GM21723 (cell line): Measurements from ENCODE around the gene NTN4.
"Not testable (repeated sequence)": the region's sequence is repeated elsewhere in the genome, so short reads cannot be mapped to it uniquely, and the experiment has no call there.

Source experiments
- ATAC-seq: cut with Tn5 transposase; IDR thresholded peaks from one replicate; pipeline ENCODE4 v1.9.1; 2021; ENCODE audit warnings: mild to moderate bottlenecking, moderate library complexity; ENCODE audit not compliant: unreplicated experiment

Gene NTN4

GRCh38 chr12:95629392-95629791, 161.2 kb downstream of the NTN4 start:
- ATAC-seq, result no peak

DNA sequence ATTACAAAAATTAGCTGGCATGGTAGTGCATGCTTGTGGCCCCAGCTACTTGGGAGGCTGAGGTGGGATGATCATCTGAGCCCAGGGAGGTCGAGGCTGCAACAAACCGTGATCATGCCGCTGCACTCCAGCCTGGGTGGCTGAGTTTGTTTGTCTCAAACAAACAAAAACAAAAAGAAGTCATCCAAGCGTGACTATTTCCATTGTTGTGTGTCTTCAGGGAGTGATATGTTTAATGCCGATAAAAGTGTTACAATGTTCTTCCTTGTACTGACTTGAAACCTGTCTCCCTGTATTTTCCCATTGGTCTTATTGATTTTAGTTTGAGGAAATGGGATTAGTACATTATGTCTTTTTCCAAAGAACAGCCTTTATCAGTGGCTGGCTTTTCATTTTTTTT, 163.7 kb downstream of the NTN4 start:
- ATAC-seq, result no peak

DNA sequence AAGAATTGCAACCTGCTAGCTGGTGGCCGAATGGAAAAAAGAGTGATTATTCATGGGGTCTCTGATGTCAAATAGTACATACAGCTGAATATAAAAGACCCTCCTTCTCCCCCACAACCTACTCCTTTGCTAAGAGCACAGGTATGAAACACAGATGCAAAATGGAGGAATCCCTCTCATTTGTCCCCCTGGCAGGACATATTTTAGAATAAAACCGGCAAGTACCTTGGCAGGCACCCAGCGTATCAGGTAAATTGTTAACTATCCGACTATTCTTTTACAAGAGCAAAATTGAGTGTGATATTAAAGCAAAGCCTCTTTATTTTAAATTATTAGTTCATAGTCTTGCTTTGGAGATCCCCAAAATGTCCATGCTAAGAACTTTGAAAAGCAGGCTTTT, 165.6 kb downstream of the NTN4 start:
- no peak for ATAC-seq

DNA sequence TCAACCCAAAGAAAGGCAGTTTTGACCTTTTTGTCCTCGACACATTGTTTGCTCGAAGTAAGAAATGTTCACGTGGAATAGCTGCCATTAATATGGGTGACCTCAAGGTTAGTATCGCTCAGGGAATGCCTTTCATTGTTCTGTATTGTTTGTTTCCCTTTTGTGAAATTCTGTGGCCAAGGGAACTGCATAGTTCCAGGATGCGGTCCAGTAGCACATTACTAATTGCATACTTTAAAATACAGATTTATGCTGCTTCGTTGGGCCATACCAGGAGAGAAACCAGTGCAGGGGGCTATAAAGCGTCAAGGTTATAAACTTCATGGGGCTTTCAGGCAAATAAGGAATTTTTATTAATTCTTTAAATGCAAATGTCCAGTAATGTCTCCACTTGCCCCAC, 166.0 kb downstream of the NTN4 start:
- ATAC-seq, result no peak

DNA sequence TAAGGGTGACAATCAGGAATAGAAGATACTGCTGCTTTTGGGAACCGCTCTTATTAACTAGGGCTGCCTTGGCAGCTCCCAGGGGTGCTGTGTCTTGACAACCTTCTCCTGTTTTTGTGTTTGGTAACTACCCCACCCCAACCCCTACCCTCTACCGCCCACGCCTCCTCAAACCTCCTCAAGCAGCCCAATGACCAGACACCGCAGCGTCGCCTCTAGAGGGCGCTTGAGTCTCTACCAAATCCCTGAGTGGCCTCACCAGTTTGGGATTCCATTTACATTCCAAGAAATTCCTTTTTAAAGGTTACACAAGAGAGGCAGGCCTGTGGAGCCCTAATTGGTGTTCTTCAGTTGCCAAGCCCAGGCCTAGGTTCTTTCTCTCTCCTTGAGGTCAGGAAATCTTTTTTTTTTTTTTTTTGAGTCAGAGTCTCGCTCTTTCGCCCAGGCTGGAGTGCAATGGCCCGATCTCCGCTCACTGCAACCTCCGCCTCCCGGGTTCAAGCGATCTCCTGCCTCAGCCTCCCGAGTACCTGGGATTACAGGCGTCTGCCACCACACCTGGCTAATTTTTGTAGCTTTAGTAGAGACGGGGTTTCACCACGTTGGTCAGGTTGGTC, 166.9 kb downstream of the NTN4 start:
- no peak for ATAC-seq

DNA sequence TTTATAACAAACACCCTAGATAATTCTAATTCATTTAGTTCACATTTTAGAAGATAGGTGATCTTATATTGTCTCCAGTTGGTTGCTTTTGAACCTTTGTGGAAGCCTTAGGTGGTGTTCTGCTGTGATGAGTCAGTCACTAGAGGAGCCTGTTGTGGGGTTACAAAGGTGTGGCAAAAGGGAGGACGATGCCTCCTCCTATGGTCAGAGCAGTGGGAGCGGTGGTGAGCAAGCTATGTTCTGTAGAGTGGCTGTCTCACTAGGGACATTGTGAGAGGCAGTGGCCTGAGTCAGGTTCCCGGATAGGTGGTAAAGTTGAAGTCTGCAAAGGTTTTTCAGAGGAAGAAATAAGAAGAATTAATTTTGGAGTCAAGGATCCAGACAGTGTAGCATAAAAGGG, 167.7 kb downstream of the NTN4 start:
- ATAC-seq, result no peak

- no peak for ATAC-seq
Measured at GRCh38 chr12:95621725-95622124, 168.8 kb downstream of the NTN4 start.

- ATAC-seq, result no peak
Measured at GRCh38 chr12:95620171-95620570, 170.4 kb downstream of the NTN4 start.

DNA sequence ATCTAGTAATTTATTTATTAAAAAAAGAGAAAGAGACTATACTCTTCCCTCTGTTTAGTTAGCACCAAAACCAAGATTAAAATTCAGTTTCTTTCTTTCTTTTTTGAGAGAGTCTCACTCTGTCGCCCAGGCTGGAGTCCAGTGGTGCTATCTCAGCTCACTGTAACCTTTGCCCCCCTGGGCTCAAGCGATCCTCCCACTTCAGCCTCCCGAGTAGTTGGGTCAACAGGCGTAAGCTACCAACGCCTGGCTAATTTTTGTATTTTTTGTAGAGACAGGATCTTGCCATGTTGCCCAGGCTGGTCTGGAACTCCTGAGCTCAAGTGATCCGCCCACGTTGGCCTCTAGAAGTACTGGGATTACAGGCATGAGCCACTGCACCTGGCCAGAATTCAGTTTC, 174.1 kb downstream of the NTN4 start:
- ATAC-seq, result not testable (repeated sequence)

- no peak for ATAC-seq
Measured at GRCh38 chr12:95615749-95616148, 174.8 kb downstream of the NTN4 start.

DNA sequence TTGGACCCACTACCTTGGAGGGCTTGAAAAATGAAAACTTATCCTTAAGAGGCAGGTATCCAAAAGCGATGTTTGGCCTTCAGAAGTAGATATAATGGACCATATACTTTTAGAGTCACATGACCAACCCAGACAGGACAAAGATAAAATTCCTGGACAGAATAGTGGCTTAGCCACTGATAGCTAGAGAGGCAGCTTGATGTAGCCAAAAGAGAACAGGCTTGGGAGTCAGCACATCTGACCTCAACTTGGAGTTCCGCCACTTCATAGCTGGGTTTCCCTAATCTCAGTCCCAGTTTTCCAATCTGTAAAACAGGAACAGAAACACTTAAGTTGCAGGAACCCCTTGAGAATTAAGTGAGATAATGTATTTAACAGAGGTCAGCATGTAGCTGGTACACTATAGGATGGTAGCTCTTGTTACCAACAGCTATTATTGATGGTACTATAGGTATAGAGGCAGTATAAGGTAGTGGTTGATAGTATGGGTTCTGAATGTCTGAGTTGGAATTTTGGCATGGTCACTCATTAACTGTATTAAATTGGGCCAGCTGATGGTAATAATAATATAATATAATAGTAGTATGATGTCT, 176.1 kb downstream of the NTN4 start:
- ATAC-seq, result no peak

DNA sequence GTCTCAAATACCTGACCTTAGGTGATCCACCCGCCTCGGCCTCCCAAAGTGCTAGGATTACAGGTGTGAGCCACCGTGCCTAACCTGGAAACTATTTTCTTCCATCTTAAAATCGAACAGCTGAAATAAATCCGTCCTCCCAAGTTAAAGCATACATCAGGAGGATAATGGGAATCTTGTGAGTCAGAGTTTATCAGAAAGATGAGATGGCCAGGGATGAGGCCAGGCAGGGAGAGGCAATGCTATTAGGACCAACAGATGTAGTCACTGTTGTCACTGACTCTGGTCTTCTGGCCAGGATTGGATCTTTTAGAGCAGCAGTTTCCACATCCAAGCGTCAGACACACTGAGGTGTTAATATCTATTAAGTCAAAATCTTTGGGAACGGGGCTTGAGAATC, 177.5 kb downstream of the NTN4 start:
- no peak for ATAC-seq

DNA sequence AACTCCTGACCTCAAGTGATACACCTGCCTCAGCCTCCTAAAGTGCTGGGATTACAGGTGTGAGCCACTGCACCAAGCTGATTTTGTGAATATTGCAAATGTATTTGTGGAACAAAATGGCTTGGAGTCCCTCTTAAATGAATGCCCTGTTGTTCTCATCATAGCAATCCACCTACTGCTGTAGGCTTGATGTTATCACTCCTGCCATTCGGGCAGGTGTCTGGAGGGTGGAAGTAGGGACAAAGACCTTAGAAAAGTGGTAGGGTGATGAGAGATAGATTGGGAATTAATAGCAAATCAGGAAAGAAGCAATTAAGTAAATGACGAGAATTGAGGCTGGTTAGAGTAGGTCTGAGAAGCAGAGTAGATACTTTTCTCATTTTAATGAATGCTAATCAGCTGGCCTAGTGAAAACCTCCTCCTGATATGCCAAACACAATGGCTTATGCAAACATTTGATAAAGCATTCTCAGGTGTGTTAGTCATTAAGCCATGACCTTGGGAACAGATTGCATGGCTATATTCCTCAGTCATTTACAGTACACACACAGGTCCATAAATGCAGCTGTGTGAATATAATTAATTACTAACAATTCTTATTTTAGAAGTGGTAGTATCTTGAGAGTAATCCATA, 178.8 kb downstream of the NTN4 start:
- no peak for ATAC-seq

DNA sequence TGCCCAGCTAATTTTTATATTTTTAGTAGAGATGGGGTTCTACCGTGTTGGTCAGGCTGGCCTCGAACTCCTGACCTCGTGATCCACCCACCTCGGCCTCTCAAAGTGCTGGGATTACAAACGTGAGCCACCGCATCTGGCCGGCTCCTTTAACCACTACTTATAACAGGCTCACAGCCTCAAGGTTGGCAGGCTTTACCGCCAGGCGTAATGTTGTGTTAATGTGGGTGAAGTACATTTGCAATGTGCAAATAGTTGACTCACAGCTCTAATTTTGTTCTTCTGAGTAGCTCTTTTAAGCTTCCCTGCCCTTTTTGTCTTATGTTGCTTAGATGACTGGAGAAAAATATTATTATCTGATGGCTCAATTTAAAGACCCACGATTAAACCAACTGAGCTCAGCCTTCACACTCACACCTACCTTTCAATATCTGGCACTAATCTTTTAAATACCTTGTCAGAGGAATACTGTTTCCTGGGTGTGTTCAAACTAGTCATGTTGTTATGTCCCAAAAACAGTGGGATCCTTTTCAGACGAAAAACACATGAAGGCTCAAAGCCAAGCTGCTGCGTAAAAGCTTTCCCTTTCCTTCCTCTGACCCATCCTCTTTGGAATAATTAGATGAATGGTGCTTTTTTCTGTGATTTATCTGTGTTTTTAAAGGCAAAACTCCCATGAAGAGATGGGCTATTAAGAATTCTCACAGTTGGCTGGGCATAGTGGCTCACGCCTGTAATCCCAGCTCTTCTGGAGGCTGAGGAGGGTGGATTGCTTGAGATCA, 182.1 kb downstream of the NTN4 start:
- no peak for ATAC-seq
